SW480 (cell line): ENCODE data around the gene UBE2C.
"Not testable (repeated sequence)": the region's sequence is repeated elsewhere in the genome, so short reads cannot be mapped to it uniquely, and the experiment has no call there.

ENCODE experiments used
- DNase-seq: peaks from one replicate; pipeline ENCODE4 v3.0.0-alpha.2; 2016; ENCODE audit warnings: low spot score

UBE2C gene

DNA sequence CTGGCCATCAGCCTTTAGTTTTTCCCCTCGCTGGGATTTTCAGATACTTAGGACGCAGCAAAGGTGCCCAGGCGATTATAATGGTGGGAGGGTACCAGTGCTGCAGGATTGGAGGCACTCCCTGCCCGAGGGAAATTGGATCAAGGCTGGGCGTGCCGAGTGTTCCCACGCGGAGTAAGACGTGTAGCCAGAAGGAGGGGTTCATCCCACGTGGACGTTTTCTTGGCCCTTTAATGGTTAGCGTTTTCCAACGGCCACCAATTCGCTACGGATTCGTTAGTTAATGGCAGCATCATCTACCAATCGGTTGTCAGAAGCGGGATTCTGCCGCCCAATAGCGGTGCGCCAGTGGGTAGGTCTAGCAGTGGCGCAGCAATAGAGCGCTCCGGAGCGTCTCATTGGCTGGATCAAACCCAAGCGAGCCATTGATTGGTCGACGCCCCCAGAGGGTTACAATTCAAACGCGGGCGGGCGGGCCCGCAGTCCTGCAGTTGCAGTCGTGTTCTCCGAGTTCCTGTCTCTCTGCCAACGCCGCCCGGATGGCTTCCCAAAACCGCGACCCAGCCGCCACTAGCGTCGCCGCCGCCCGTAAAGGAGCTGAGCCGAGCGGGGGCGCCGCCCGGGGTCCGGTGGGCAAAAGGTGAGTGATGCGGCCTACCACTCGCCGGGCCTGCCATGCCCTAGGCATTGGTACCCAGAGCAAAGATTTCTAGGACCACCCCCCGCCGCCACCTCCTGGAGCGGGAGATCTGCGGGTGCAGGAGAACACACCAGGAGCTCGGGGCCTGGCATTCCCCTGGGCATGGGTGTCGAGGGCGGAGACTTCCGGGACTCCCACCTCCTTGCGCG lies at the start of gene UBE2C:
UBE2C (plus strand) TSS at position 488 of the 849 bp plus-strand sequence; CDS start at position 540, 52 bp downstream.
- peak; percentile 100 for DNase-seq

DNA sequence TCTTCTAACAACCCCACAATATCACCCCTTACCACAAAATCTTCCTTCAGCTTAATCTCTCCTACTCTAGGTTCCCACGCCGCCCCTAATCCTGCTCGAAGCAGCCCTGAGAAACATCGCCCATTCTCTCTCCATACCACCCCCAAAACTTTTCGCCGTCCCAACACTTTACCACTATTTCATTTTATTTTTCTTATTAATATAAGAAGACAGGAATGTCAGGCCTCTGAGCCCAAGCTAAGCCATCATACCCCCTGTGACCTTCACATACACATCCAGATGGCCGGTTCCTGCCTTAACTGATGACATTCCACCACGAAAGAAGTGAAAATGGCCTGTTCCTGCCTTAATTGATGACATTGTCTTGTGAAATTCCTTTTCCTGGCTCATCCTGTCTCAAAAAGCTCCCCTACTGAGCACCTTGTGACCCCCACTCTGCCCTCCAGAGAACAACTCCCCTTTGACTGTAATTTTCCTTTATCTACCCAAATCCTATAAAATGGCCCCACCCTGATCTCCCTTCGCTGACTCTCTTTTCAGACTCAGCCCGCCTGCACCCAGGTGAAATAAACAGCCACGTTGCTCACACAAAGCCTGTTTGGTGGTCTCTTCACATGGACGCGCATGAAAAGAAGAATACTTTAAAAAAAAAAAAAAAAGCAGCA lies 47.7 kb upstream of the UBE2C start:
- not testable (repeated sequence) for DNase-seq

DNA sequence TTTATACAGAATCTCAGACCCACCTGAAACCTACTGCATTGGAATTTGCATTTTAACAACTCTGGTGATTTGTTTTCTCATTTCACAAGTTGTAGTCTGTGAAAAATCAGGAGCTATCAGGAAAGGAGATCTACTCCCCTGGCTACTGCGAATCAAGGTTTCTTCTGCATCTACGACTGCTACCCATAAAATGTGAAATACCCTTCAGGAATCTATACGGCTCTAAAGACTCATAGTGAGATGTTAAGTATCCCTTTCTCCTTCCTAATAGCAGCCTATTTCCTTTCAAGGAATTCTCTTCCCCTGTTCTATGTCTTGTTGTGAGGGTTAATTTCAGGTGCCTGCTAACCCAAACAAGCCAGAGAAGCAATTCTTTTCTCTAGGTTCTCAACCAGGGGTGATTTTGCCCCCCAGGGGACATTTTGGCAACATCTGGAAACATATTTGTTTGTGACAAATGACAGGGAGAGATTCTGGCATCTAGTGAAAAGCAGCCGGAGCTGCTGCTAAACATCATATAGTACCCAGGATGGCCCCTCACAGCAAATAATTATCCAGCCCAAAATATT lies 47.1 kb upstream of the UBE2C start:
- no peak for DNase-seq

DNA sequence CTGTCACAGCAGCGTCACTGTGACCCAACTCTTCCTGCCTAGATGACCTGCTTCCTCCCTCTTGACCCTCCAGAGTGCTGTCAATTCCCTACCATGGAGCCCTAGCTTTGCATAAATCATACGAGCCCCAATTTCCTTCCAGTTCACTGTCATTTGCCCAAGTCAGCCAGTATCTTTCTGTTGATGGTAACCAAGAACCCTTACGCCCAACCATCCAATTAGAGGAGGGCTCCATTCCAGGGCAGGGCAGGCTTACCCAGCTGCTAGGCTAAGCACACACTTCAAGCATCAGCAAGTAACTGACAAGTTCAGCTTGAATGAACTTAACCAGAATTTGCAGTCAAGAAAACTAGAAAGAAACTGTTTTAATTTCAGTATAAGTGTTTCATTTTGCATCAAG lies 46.5 kb upstream of the UBE2C start:
- no peak for DNase-seq

DNA sequence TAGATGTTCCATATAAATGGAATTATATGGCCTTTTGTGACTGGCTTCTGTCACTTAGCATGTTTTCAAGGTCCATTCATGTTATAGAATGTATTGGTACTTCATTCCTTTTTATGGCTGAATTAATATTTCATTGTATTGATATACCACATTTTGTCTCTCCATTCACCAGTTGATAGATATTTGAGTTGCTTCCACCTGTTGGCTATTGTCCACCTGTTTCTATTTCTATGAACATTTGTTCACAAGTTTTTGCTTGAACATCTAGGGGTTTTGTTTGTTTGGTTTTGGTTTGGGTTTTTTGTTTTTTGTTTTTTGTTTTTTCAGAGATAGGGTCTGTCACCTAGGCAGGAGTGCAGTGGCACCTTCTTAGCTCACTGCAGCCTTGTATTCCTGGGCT lies 44.0 kb upstream of the UBE2C start:
- DNase-seq, result no peak

DNA sequence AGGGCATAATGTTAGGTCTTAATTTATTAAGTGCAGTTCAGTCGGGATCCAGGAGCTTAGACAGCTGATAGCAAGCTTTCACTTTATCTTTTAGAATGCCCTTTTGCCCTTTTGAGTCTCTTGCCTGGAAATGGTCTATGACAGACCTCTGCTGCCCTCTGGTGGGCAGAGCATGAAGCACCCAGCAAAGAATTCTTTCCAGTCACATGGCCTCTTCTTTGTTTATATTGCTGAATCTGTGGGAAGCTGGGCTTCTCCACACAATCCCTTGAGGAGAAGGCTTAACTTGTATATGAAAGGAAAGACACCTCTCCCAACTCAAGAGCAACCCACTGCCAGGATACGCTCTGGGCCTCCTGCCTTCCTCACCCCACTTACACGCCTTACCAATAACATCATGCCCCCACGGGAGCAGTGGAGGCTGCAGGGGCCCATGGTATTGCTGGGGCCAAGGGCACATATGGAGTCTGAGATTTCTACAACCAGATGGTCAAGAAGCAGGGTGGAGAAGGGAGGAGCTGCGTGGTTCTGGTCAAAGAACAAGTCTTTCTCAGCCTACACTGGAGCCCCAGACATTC lies 41.2 kb upstream of the UBE2C start:
- peak; percentile 91 for DNase-seq

DNA sequence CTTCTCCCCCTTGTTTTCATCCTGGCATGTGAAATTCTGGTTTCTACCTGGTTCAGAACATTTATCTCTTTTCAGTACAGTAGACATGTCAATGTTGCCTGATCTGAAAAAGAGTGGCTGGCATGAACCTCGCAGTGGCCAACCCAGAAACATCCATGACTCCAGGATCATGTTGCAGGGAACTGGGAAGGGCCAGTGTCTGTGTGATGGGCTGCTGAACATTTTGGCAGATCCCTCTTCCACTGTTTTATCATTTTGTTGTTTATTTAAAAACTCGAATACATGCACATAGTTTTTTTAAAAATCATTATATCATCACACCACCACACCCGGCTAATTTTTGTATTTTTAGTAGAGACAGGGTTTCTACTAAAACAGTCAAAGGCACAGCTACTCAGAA lies 39.8 kb upstream of the UBE2C start:
- no peak for DNase-seq

DNA sequence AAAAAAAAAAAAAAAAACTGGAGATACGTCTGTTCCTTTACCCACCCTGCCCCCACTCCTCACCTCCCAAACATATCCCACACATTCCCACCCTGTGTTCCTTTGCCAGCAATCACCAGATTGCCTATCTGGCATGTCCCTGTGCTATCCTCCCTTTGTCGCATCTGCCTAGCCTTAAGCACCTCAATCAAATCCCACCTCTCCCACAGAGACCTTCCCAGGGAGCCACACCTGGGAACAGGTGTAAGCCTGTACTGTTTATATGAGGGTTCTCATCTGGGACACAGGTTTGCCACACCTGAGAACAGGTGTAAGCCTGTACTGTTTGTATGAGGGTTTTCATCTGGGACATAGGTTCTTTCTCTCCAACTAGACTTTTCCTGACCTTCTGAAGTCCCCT lies 37.5 kb upstream of the UBE2C start:
- no peak for DNase-seq

DNA sequence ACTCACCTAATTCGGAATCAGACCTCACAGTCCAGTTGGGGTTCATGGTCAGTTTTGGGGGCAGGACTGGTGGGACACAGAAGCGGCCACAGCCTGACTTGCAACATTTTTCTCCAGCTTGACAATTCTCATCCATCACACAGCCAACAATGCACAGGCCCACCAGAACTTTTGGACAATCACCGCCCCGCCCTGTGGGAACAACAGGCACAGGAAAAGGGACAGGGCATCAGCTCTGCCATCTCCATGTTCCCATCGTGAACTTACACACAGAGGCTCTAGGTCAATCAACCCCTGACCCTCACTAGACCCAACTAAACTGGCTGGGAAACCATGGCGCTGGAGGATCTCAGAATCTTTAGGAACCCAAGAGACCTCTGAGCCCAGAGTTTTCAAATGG lies 37.0 kb upstream of the UBE2C start:
- no peak for DNase-seq

DNA sequence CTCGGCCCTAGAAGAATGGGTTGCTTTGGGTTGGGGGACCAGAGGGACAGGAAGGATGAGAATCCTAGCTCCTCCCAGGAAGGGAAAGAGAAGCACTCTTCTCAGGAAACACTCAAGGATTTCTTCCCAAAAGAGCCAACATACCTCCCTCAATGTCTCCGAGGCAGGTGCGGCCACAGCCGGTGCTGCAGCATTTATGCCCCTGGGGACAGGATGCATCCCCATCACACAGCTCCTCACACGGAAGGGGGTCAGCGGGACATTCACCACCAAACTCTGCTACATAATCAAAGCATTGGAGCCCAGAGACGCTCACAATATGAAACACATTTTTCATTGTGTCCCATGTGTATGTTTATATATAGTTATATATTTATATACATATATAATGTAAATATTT lies 35.5 kb upstream of the UBE2C start:
- no peak for DNase-seq

DNA sequence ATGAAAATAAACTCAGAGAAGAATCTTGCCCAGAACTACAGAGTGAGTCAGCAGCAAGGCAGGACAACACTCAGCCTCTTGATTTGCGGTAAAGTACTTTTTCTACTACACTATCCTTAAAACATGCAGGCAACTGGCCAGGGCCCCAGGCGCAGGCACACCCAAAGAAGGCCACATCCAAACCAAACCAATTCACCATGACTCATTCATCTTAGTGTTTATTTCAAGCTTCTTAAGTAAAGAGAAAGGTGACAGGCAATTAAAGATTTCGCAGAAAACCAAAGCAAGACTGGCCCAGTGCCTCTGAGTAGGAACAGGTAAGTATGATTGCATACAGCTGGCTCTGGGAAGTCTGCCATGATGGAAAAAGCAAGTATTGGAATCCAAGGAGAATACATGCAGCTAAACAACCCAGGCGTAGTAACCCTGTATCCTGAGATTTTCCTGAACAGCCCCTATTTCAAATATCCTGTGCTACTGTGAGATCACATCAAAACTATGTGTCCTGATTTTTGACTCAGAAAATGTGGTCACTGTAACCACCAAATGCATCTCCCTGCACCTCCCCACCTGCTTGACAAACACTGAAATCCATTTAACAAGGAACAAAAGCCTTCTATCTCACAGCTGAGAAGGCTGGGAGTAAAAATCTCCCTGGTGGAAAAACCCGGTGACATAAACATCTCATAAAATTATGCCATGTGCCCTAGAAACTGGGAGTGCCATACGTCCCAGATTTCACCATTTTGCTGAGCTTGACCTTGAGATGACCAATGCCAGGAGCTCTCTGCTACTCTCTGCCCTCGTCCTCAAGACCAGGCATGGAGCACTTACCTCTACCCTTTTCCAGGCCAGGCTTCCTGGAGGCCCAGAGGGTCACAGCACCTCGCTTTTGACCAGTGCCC lies 33.2 kb upstream of the UBE2C start:
- DNase-seq, result peak; percentile 100

DNA sequence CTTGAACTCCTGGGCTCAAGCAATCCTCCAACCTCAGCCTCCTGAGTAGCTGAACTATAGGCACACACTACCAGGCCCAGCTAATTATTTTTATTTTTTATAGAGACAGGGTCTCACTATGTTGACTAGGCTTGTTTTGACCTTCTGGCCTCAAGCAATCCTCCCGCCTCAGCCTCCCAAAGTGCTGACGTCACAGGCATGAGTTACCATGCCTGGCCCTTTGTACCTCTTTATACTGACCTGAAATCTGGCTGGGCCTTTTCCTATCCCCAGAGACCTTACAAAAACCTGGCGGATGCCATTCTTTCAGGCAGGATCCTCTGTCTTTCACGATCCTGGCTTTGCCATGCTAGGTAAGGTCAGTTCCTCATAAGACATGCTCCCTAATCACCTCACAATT lies 32.3 kb upstream of the UBE2C start:
- no peak for DNase-seq

DNA sequence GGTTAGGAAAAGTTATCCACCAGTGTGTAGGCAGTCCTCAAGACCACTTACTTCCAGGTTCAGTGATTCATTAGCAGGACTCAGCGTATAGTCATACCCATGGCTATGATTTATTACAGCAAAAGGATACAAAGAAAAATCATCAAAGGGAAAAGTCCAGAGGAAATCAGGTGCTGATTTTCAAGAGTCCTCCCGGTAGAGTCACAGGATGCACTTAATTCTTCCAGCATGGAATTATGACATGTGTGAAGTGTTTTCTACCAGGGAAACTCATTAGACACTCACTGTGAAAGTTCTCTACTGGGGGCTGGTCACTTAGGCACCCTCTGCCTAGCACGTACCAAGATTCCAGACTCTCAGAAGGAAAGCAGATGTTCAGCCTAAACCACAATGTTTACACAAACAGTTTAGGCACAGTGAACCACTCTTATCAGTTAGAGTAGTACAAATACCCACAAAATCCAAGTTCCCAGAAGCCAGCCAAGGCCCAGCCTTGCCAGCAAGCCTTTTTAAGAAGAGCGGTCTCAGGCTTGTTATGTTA lies 31.0 kb upstream of the UBE2C start:
- peak; percentile 98 for DNase-seq

DNA sequence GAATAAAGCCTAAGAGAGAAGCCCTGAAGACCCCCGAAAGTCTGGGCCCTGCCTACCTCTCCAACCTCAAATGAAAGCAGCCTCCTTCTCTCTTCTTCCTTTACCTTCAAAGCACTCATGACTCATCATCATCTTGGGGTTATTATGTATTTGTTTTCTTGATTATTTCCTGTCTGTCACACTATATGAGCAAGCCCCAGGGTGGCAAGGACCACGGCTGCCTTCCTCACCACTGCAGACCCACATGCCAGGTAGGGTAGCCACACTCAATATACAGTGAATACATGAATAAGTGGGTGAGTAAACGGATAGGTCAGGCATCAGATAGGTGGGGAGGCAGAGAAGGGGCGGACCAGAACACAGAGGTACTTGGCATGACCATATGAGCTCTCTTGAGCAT lies 29.6 kb upstream of the UBE2C start:
- DNase-seq, result peak; percentile 90

DNA sequence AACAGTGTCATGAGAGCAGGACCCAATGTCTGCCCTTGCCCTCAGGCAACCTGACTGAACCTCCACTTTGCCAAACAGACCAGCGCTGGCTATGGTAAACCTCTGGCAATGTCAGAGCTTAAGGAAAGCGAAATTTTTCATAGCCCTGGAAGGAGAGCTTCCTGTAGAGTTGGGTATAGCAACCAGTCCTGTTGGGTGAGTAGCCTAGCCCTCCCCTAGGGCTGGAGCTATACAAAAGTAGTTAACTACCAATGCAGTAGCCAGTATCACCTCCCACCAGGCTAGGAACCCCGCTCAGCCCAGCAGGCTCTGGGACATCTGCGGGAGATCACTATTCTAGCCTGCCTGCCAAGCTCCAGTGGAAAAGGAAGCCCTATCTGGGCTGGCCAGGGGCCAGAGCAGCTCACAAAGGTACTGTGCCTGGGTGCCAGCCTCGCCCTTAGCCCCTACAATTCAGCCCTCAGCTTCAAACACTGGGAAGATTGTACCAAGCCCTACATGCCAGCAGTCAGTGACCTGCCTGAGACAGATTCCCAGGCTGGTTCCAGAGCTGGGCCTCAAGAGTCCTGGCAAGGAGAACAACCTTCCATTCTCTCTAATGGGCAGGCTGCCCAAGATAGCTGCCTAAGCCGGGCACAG lies 28.7 kb upstream of the UBE2C start:
- DNase-seq, result peak; percentile 65

DNA sequence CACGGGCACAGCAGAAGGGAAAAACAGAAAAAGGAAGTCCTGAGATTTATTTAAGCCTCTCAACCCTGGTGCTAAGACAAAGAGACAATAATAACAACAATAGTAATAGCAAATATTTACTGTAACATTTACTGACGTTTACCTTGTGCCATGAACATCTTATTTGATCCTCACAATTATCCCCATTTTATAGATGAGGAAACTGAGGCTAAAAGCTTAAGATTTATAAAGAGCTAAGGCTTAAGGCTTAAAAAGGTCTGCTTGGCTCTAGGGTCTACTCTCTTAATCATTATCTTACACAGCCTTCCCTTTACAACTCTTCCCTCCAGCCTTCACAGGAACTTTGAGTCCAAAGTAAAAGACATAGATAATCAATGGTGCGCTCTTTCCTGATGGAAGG lies 24.1 kb upstream of the UBE2C start:
- DNase-seq, result no peak

DNA sequence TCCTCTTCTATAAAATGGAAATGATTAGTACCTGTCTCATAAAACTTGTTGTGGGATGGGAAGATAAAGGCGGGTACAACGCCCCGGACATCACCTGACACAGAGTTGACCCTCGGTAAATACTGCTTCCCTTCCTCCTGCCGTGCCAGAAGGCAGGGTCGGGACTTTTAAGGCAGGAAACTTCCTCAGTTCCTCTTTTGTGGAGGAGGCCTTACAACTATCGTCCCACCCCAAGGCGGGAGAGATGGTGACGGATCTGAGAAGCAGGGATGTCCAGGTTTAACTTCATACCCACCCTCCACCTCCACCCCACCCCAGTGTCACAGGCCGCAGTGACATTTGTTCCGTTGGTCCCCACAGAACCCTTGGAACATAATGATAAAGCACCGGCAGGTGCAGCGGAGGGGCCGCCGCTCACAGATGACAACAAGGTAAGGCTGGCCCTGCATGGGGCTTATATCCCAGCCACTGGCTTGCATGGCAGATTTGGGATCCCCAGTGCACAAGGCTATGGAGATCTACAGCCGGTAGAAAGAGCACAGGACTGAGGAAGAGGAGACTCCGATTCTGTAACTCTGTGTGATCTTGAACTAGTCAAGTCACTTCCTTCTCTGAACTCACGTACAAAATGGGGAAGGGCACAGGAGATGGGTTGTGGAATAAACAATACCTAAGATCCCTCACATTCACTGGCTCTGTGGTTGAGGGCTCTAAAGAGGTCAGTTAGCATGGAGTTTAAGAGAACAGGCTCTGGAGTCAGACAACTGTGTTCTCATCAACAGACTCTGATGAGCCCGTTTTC lies 19.9 kb upstream of the UBE2C start:
- DNase-seq, result peak; percentile 45

DNA sequence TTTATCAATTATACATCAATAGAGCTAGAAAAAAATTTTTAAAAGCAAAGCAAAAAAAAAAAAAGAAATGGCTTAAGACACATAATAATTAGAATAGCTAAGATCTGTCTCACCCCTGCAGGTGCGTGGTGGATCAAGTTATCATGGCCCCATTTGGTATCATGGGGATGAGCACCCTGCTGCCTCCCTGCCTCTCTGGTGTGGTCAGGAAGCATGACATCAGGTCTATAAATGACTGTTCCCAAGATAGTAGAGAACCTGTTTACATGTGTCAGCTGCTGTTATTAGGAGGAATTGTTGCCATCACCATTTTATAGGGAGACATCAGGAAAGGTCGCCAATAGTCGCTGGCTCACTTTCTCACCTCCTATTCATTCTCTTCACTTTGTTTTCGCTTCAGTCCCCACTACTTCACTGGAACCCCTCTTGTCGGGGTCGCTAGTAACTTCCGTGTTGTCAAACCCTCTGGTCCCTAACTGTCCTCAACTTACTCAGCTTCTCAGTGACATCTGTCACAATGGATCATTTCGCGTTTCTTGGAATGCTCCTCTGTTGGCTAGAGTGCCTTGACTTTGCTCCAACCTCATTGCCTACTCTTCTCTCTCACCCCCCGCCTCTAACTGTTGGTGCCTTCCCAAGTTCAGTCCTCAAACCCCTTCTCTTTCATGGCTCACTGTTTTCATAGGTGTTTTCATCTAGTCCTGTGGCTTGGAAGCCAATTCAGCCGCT lies 15.9 kb upstream of the UBE2C start:
- no peak for DNase-seq

DNA sequence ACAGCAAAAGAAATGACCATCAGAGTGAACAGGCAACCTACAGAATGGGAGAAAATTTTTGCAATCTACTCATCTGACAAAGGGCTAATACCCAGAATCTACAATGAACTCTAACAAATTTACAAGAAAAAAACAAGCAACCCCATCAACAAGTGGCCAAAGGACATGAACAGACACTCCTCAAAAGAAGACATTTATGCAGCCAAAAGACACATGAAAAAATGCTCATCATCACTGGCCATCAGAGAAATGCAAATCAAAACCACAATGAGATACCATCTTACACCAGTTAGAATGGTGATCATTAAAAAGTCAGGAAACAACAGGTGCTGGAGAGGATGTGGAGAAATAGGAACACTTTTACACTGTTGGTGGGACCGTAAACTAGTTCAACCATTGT lies 14.9 kb upstream of the UBE2C start:
- not testable (repeated sequence) for DNase-seq
